ENCODE results near the gene SPATA6.
"Not testable (repeated sequence)": the region's sequence is repeated elsewhere in the genome, so short reads cannot be mapped to it uniquely, and the experiment has no call there.

Gene SPATA6

DNA sequence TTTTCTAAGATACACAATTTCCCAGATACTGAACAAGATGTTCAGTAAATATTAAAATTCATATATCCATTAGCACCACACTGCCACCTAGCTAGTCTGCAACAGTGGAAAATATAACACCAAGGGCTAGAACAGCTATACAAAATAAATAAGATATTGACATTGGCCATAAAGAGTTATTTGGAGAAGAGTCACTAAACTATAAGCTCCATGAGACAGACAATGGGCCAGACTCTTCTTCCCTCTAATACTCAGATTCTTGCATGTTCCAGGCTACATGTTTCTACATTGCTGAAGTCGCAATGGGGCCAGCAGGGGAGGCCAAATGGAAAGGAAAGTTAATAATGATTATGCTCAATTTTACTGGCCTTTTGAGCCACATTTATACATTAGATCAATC, 21.5 kb downstream of the SPATA6 start:
- no peak for DNase-seq

DNA sequence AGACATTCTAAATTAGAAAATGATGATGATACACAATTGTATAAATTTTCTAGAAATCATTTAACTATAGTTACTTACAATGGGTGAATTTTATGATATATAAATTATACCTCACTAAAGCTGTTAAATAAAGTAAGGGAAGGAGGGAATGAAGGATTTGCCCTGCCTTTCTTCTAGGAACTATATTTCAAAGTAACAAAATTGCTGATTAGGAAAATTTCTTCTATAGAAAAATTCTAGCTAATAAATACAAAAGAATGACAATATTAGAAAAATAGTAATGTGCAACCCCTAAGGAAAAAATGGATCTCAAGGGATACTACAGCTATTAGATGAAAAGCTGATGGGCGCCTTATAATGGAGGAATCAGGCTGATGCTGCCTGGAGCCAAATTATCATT, 23.1 kb downstream of the SPATA6 start:
- no peak for DNase-seq

DNA sequence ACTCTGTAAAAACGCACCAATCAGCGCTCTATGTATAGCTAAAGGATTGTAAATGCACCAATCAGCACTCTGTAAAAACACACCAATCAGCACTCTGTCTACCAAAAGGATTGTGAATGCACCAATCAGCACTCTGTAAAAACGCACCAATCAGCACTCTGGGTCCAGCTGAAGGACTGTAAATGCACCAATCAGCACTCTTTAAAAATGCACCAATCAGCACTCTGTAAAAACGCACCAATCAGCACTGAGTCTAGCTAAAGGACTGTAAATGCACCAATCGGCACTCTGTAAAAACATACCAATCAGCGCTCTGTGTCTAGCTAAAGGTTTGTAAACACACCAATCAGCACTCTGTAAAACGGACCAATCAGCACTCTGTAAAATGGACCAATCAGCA, 27.8 kb downstream of the SPATA6 start:
- DNase-seq = not testable (repeated sequence)

DNA sequence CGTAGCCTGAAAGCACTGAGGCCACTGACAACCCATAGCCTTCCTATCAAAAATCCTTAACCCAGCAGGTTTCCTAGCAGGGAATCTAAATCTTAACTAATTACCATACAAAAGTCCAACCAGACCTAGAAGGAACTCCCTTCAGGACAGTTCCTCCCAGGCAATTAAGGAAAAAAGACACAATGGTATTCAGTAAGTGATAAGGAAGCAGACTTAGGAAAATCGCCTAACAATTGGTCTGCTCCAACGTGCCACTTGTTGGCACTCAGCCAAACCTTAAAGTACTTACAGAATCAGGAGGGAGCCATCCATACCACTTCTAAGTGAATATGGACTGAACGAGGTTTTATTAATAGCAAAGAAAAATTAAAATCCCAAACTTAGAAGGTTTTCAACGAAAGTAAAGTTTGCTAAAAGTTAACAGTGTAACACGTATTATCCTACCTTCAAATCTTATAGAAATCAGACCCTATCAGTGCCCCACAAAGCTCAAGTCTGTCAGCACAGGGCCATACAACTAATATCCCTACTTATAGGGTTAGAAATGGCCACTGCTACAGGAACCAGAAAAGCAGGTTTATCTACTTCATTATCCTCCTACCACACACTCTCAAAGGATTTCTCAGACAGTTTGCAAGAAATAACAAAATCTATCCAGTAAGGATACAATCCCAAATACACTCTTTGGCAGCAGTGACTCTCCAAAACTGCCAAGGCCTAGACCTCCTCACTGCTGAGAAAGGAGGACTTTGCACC, 29.0 kb downstream of the SPATA6 start:
- DNase-seq = no peak

DNA sequence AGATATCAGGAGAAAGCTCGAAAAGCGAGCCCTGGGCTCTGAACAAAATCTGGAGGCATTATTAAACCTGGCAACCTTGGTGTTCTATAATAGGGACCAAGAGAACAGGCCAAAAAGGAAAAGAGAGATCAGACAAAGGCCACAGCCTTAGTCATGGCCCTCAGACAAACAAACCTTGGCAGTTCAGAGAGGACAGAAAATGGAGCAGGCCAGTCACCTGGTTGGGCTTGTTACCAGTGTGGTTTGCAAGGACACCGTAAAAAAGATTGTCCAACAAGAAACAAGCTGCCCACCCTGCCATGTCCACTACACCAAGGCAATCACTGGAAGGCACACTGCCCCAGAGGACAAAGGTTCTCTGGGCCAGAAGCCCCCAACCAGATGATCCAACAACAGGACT, 31.2 kb downstream of the SPATA6 start:
- DNase-seq = not testable (repeated sequence)

DNA sequence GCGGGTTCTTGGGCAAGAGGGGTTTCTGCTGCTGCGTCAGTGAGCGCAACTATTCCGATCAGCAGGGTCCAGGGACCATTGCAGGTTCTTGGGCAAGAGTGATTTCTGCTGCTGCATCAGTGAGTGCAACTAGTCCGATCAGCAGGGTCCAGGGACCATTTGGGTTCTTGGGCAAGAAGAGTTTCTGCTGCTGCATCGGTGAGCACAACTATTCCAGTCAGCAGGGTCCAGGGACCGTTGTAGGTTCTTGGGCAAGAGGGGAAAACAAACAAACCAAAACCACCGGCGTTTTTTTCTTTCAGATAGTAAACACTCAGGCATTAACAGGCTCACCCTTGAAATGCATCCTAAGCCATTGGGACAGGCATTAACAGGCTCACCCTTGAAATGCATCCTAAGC, 32.6 kb downstream of the SPATA6 start:
- DNase-seq = no peak

DNA sequence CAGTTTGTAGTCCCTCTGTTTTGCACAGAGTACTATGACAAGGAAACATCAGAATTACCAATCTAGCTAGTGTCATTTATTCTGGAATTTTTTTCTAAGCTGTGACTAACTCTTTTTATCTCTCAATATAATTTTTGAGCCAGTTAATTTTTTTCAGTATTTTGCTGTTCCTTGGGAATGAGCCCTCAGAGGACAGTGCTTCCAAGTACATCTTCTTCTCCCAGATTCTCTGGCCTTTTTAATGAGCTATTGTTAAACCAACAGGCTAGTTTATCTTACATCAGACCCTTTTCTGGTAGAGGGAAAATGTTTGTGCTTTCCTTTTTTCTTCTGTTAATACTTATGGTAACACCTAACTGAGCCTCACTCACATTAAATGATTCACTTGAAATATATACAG, 34.6 kb downstream of the SPATA6 start:
- DNase-seq = not testable (repeated sequence)

DNA sequence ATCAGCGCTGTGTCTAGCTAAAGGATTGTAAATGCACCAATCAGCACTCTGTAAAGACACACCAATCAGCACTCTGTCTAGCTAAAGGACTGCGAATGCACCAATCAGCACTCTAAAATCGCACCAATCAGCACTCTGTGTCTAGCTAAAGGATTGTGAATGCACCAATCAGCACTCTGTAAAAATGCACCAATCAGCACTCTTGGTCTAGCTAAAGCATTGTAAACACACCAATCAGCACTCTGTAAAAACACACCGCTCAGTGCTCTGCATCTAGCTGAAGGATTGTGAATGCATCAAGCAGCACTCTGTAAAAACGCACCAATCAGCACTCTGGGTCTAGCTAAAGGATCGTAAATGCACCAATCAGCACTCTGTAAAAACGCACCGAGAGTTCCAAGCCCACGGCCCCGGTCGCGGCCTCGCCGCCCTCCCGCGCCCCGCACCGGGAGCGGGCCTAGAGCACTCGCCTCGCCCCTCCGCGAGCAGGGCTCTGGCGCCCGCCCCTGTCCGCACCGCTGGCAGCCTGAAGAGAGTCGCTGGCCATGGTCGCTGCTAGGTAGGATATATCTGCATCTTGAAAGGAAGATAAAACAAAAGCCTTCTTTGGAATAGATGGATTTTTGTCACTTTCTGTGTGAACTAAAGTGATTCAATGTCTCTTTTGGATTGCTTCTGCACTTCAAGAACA, 36.5 kb downstream of the SPATA6 start:
- DNase-seq = not testable (repeated sequence)

DNA sequence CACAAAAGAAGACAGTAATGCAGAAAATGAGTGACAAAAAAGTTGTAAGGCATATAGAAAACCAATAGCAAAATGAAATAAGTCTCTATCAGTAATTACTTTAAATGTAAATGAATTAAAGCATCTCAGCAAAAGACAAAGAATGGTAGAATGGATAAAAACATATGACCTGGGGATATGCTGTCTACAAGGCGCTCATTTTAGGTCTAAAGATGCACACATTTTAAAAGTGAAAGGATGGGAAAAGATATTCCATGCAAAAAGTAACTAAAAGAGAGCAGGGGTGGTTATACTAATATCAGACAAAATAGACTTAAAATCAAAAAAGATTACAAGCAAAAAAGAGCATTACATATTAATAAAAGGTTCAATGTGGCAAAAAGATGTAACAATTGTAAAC, 41.2 kb downstream of the SPATA6 start:
- no peak for DNase-seq

DNA sequence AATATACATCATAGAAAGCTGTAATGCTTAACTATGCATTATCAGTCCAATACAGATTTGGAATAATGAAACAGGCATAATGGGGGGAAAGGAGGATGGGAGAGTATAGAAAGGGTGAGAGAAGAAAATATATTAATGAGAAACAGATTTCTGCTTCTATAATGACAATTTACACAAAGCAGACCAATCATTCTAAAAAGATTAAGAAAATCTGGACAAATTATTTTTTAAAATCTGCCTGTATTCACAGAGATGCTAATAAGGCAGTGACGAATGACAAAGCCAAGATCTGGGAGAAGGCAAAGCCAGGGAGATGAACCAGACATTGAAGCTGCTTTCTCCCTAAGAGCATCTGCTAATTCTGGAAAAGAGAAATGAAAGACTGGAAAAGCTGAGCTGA, 50.0 kb downstream of the SPATA6 start:
- no peak for DNase-seq

DNA sequence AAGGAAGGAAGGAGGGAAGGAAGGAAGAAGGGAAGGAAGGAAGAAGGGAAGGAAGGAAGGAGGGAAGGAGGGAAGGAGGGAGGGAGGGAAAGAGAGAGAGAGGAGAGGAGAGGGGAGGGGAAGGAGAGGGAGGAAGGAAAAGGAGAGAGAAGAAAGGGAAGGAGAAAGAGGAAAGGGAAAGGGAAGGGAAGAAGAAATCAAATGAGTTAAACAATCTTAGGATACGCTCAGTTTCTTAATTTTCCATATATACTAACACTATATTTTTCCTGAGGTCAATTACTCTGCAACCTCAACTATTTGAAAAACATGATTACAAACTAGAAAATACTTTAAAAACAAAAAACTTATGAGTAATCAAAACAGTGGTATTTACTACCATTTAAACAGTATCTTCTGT, 53.3 kb downstream of the SPATA6 start:
- DNase-seq = no peak

DNA sequence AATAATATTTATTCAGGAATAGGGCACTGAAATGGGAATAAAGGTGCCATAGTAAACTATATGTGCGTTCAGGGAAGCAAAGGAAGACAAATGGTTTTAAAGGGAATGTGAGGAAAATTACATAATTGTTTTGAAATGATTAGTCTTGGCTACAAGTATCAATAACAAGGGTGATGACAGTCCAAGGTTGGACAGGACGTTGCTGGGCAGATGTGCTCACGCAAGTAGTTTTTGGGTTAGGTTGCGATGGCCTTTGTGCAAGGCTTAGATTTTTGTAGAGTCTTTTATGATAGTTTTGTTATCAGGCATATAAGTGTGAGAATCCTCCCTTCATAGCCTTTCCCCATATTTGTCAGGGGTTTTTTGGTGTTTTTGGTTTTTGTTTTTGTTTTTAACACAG, 57.0 kb downstream of the SPATA6 start:
- DNase-seq = no peak

DNA sequence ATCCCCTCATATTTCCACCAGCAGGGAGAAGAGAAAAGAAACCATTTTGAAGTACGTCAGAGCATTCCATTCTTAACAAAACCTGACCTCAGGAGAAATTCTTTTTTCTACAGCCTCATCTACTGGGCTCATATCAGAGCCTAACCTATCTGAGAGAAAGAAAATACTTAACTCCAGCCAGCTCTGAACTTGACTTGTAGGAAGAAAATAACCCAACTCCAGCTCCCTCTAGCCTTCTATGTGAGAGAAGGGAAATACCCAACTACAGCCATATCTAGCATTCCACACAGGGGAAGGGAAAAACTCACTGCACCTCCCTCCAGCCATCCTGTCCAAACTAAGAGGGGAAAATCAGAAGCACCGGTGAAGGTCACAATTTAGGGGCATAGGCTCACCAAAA, 57.7 kb downstream of the SPATA6 start:
- DNase-seq = no peak

DNA sequence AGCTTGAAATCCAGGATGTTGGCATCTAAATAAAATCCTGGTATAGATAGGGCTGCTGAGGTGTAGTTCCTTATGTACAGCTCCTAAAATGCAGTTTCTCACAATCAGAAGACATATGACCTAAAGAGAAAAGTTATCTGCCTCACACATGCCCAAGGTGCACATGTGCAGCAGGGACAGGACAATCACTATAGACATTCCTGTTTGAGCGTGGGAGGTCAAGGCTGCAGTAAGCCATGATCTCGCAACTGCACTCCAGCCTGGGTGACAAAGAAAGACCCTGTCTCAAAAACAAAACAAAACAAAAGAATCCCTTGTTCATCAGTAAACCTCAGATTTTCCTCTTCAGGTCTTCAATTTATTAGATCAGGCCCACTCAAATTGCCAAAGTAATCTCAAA, 66.1 kb downstream of the SPATA6 start:
- DNase-seq = no peak

DNA sequence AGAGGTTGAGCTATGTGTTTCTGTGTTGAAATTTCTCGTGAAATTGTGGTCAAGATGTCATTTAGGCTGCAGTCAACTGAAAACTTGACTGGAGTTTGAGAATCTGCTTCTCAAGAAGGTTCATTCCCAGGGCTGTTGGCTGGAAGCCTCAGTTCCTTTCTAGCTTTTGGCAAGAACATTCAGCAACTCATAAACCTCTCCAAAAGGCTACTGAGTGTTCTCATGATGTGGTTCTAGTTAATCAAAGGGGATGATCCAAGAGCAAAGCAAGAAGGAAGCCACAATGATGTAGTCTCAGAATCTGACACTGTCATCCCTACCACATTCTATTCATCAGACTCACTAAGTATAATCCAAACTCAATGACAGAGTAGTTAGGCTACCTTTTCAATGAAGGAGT, 66.6 kb downstream of the SPATA6 start:
- DNase-seq = no peak

DNA sequence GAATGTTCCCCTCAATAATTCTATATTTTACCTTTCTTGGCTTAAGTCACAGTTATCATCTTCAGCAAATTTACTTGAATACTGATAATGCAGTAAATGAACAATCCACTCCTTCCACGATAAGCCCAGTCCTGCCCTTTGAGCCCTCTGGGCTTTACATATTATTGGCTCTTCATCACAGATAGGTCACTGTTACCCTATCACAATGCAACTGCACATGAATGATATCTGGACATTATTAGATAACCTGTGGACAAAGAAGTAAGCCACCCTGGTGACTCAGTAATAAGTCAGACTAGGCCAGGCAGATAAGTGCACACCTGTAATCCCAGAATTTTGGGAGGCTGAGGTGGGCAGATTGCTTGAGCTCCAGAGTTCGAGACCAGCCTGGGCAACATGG, 69.4 kb downstream of the SPATA6 start:
- no peak for DNase-seq

DNA sequence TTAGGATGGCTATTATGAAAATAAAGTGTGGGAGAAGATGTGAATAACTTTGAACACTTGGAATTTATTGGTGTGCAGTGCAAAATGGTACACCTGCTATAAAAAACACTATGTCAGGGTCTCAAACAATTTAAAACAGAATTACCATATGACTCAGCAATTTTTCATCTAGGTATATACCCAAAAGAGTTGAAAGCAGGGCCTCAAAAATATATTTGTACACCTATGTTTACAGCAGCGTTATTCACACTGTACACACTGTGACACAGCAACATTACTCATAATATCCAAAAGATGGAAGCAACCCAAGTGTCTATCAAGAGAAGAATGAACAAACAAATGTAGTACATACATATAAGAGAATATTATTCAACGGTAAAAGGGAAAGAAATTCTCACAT, 75.8 kb downstream of the SPATA6 start:
- DNase-seq = no peak

DNA sequence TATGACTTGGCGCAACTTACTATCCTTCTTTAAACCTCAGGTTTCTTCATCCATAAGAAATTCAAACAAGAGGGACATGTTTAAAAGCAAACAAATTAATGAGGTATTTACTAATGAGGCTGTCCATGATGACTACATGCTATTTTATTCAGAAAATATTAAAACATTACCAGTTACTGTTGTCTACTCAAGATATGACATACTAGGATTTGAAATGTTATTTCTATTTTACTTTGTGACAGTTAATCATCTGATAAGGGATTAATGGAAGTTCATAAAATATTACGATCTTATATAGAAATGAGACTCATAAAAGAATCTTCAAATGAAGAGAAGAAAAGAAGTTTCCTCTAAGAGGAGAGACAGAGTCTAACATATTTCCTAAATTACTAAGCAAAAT, 80.1 kb downstream of the SPATA6 start:
- no peak for DNase-seq

DNA sequence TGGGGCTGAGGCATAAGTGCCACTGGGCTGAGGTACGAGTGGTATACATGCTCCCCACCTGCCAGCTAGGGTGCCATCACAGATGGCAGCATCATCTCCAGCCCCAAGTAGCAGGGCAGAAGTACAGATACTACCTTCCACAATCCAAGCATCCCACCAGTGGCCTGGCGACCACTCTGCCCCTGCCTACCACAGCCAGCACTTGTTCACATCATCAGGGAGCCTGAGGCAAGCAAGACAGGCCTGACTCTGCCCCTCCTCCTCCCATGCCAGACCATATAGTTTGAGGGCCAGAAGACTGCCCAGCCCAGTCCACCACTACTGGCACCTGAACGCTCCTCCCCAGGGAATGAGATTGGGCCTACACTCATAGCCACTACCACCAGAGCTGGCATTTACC, 84.6 kb downstream of the SPATA6 start:
- DNase-seq = no peak

DNA sequence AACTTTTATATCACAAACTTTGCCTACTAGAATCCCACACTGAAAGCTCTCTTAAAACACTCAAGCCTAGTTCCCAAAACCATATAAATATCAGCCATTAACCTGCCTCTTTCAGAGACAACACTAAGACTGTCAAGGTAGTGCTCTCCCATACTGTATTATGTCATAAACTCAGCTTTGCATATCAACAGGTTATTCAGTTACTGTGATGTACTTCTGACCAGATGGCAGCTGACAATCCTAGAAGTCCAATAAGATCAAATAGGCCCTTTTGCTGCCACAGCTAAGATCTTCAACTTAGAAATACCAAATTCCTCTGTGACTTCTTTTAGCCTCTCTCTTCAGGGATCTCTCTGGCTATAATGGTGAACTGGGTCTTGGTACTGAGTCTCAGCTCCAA, 97.2 kb downstream of the SPATA6 start:
- no peak for DNase-seq

DNA sequence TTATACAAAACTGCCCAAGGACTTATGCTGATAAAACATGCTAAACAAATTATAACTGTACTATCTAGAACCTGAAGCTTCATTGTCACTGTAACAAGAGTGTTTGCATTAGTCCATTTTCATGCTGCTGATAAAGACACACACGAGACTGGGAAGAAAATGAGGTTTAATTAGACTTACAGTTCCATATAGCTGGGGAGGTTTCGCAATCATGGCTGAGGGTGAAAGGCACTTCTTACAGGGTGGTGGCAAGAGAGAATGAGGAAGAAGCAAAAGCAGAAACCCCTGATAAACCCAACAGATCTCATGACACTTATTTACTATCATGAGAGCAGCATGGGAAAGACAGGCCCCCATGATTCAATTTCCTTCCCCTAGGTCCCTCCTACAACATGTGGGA, 100.4 kb downstream of the SPATA6 start:
- no peak for DNase-seq

DNA sequence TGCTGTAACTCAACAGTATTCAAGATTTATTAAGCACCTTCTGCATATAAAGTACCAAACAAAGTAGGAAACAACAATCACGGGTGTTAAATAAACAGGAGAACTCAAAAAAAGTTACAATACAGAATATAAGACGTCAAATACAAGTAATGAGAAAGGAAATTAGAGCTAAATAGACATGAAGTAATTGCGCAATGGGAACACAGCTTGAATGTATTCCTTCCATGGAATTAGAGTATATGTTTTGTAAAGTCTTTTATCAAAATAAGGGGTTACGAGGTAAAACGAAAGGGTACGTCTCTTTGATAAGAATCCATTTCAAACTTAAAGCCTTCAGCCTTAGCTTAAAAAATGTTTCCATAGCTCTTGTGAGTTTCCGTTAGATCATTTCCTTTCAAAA, 109.1 kb downstream of the SPATA6 start:
- no peak for DNase-seq

DNA sequence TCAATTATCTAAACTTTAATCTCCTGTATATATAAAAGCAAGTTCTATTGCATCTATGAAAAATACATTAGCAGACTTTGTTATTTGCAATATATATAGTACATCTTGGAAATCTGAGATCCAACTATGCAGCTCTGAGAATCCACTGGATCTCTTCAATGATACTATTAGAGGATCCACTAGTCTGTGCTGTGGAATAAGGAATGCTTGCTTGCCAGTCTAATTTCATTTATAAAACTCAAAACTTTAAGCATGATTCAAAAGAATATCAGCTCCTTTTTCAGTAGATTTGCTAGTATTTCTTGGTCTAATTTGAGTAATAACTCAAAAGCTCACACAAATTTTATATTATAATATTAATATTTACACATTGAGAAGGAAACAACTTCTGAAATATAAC, 115.1 kb downstream of the SPATA6 start:
- DNase-seq = no peak

DNA sequence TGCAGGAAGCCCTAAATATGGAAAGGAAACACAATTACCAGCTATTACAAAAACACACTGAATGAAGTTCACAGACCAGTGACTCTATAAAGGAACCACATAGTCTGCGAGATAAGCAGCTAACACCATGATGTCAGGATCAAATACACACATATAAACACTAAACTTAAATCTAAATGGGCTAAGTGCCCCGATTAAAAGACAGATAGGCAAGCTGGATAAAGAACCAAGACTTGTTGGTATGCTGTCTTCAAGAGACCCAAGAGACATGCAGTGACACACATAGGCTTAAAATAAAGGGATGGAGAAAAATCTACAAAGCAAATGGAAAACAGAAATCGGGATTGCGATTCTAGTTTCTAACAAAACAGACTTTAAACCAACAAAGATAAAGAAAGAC, 127.6 kb downstream of the SPATA6 start:
- DNase-seq = no peak

DNA sequence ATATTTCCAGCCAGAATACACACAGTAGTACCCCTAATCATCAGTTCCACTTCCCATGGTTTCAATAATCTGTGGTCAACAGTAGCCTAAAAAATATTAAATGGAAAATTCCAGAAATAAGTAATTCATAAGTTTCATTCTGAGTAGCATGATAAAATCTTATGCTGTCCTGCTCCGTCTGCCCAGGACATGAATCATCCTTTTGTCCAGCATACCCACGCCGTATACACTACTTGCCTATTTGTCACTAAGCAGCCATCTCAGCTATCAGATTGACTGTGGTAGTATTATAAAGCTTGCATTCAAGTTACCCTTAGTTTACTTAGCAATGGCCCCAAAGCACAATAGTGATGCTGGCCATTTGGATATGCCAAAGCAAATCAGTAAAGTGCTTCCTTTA, 130.8 kb downstream of the SPATA6 start:
- DNase-seq = no peak

Measured in NCI-H1092 (cell line).